CD4-positive, alpha-beta T cell treated with Interleukin-4 for 4 hours (primary cell): ENCODE data around the gene RBM27.
"Not testable (repeated sequence)": the region's sequence is repeated elsewhere in the genome, so short reads cannot be mapped to it uniquely, and the experiment has no call there.

ENCODE experiments used
- DNase-seq: peaks from one replicate; pipeline ENCODE4 v3.0.0-alpha.2; 2020

RBM27 gene

DNA sequence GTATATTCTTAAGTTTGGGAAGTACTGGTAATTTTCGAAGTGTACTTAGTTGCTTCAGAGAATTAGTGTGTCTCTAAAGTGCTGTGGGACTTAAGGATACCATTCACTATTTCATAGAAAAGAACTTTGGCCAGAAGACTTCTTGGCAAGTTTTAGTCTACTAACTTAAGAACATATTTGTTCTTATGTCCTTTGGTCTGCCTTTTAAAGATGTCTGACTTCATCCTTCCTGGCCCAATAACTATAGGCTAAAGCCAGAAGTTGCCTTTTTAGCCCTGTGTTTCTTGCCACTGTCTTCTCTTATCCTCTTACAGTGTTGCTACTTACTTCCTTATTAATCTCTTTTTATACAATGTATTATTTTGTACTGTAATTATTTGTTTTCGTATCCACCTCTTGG is 6.3 kb downstream of the RBM27 start:
- DNase-seq = no peak

DNA sequence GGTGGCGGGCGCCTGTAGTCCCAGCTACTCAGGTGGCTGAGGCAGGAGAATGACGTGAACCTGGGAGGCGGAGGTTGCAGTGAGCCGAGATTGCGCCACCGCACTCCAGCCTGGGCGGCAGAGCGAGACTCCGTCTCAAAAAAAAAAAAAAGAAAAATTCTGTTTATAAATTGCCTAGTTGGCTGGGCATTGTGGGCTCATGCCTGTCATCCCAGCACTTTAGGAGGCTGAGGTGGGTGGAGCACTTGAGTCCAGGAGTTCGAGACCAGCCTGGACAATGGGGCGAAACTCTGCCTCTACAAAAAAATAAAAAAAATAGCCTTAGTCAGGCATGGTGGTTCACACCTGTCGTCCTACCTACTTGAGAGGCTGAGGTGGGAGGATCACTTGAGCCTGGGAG is 7.4 kb downstream of the RBM27 start:
- DNase-seq = not testable (repeated sequence)

- DNase-seq = no peak
Measured at GRCh38 chr5:146213210-146213826, 9.9 kb downstream of the RBM27 start.

GRCh38 chr5:146214881-146215280 is 11.5 kb downstream of the RBM27 start:
- DNase-seq = not testable (repeated sequence)

DNA sequence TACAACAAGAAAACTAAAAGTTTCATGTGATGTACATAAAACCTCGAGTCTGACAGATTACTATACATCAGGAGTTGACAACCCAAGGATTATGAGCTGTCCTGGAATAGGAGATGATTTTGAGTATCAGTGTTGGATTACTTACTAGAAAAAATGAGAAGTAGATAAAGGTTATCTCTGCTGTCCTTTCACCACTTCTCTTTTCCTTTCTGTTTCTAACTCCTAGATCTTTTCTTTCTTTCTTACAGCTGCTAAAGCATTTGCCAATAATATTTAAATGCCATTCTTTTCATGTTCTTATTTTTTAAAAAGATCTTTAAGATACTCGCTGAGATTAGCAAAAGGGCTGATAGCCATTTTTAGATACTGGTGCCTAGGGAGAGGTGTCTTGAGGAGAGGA is 14.8 kb downstream of the RBM27 start:
- no peak for DNase-seq

- DNase-seq = no peak
Measured at GRCh38 chr5:146219243-146219642, 15.8 kb downstream of the RBM27 start.

- DNase-seq = no peak
Measured at GRCh38 chr5:146221234-146221633, 17.8 kb downstream of the RBM27 start.

GRCh38 chr5:146222005-146222404 is 18.6 kb downstream of the RBM27 start:
- no peak for DNase-seq

DNA sequence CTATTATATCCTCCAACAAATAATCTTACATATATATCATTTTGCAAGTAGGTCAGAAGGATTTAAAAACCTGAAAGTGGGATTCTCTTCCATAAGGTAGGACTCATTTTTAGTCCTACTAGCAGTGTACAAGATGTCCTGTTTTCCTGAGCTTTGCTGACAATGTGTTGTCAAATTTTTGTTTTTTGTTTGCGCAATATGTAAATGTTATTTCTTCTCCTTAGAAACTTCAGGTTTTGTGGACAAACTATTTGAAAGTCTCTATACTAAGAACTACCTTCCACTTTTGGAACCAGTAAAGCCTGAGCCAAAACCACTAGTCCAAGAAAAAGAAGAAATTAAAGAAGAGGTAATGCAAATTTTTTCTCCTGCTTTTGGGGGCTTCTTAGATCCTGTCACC is 19.8 kb downstream of the RBM27 start:
- no peak for DNase-seq

- DNase-seq = no peak
Measured at GRCh38 chr5:146229222-146229621, 25.8 kb downstream of the RBM27 start.

- DNase-seq = no peak
Measured at GRCh38 chr5:146232223-146232622, 28.8 kb downstream of the RBM27 start.

DNA sequence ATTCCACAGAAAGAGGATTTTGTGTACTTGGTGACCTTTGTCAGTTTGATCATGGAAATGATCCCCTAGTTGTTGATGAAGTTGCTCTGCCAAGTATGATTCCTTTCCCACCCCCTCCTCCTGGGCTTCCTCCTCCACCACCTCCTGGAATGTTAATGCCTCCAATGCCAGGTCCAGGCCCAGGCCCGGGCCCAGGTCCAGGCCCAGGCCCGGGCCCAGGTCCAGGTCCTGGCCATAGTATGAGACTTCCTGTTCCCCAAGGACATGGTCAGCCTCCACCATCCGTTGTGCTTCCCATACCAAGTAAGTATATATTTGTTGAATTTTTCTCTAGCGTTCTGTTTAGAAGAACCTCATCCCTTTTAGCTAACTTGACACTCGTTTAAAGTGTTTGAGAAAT is 30.0 kb downstream of the RBM27 start:
- no peak for DNase-seq

- no peak for DNase-seq
Measured at GRCh38 chr5:146238973-146239372, 35.6 kb downstream of the RBM27 start.

DNA sequence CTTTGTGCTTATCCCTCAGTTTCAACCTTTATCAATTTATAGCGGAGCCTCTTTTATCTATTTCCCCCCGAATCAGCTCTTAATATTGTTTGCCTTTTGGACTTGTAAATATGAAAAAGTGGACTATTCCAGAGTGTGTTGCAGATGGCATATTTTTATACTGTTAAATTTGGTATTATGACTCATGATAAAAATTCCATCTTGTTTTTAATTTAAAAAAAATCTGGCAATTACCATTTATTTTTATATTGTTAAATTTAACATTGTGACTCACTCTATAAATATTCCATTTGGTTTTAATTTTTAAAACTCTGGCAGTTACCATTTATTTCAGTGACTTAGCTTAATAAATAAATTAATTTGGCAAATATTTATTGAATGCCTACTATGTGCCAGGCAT is 37.5 kb downstream of the RBM27 start:
- no peak for DNase-seq

GRCh38 chr5:146243247-146243646 is 39.8 kb downstream of the RBM27 start:
- no peak for DNase-seq

DNA sequence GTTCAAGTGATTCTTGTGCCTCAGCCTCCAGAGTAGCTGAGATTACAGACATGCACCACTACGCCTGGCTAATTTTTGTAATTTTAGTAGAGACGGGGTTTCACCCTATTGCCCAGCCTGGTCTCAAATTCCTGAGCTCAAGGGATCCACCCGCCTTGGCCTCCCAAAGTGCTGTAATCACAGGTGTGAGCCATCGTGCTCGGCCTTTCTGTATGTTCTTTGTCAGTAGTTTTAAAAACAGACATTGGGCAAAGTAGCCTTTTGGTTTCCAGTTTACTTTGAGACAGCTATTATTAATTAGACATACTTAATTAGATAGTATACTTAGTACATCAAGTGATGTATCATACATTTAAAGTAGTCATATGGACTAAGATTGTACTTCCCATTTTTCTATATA is 45.2 kb downstream of the RBM27 start:
- no peak for DNase-seq

- no peak for DNase-seq
Measured at GRCh38 chr5:146249801-146250200, 46.4 kb downstream of the RBM27 start.
